Measurements from ENCODE around the gene PZP.

The PZP gene

GRCh38 chr12:9101018-9101687 lies 107.0 kb downstream of the PZP start:
- DNase-seq, result no peak

- no peak for DNase-seq
Measured at GRCh38 chr12:9099552-9100190, 108.5 kb downstream of the PZP start.

Data from activated CD8-positive, alpha-beta memory T cell treated with anti-CD3 and anti-CD28 coated beads for 24 hours (primary cell).